ENCODE data around the gene PURA. TPM values are rescaled to one million over a fixed set of nuclear protein-coding genes. Genes with fewer than 3 reads are reported as not detected.

The PURA gene
- total and polyA plus RNA-seq, 8 donors, result 3.3 to 30.8 (median 20.2) TPM

- intact Hi-C loops (cut with DNase I; ENCODE audit: low total_unique reads), result no loop called here
- Histone ChIP-seq H3K4me1 (peaks cover 8 to 27% (median 21%) of the 10 kb centered on the region in 4 donors), H3K4me3 (no peak overlapping the region), H3K27ac (no peak overlapping the region), H3K27me3 (no peaks in the 10 kb centered on the region), H3K9me3 (no peaks in the 10 kb centered on the region), H3K36me3 (no peaks in the 10 kb centered on the region)
- no peak for DNase-seq
- 74 to 87% (median 79%) methylated on average over 7 of the region's 7 CpGs for WGBS, 5 donors
- TF ChIP-seq POLR2AphosphoS5 (IDR thresholded peaks at IDR 0.05), result no peak
- no peak for TF ChIP-seq EP300 (IDR thresholded peaks at IDR 0.05)
- no peak for TF ChIP-seq POLR2A (IDR thresholded peaks at IDR 0.05)
- no peak for TF ChIP-seq CTCF (IDR thresholded peaks at IDR 0.05)
These were observed 45.4 kb downstream of the PURA start for GRCh38 chr5:140159014-140159927.

- Histone ChIP-seq H3K27ac (peak overlapping the region in 4 of 5 donors; percentile 5 to 55 (median 20)), H3K4me1 (peaks cover 14 to 45% (median 36%) of the 10 kb centered on the region in 4 donors), H3K27me3 (no peaks in the 10 kb centered on the region), H3K9me3 (no peaks in the 10 kb centered on the region), H3K36me3 (no peaks in the 10 kb centered on the region), H3K4me3 (no peak overlapping the region)
- WGBS, 5 donors, result 51 to 75% (median 68%) methylated on average over 5 of the region's 5 CpGs
- intact Hi-C loops (cut with DNase I; ENCODE audit: low total_unique reads), result no loop called here
- DNase-seq, result no peak
- TF ChIP-seq POLR2A (IDR thresholded peaks at IDR 0.05) (no peak), POLR2AphosphoS5 (IDR thresholded peaks at IDR 0.05) (no peak), EP300 (IDR thresholded peaks at IDR 0.05) (no peak)
These were observed 48.4 kb downstream of the PURA start for GRCh38 chr5:140162275-140162674.

- H3K36me3 ChIP-seq, result no peaks in the 10 kb centered on the region
- no peaks in the 10 kb centered on the region for H3K27me3 ChIP-seq
- TF ChIP-seq EP300 (IDR thresholded peaks at IDR 0.05) (no peak), POLR2AphosphoS5 (IDR thresholded peaks at IDR 0.05) (no peak), POLR2A (IDR thresholded peaks at IDR 0.05) (no peak), CTCF (IDR thresholded peaks at IDR 0.05) (no peak)
- DNase-seq, result peak in 1 of 2 donors; percentile 48
- WGBS, 5 donors, result 42 to 67% (median 51%) methylated on average over 4 to 5 of the region's 5 CpGs
- no peak overlapping the region for H3K4me3 ChIP-seq
- H3K9me3 ChIP-seq, result no peaks in the 10 kb centered on the region
- peak overlapping the region in 4 of 5 donors; percentile 2 to 55 (median 20) for H3K27ac ChIP-seq
- peaks cover 10 to 45% (median 36%) of the 10 kb centered on the region in 4 donors for H3K4me1 ChIP-seq
- intact Hi-C loops (cut with DNase I; ENCODE audit: low total_unique reads), result no loop called here
These were observed 48.9 kb downstream of the PURA start for GRCh38 chr5:140162781-140163180.

GRCh38 chr5:140165101-140165922, 51.4 kb downstream of the PURA start:
- no peaks in the 10 kb centered on the region for H3K27me3 ChIP-seq
- no peak overlapping the region for H3K4me3 ChIP-seq
- H3K4me1 ChIP-seq, result peaks cover 10 to 66% (median 47%) of the 10 kb centered on the region in 4 donors
- H3K9me3 ChIP-seq, result no peaks in the 10 kb centered on the region
- no peak for TF ChIP-seq CTCF (IDR thresholded peaks at IDR 0.05)
- TF ChIP-seq POLR2AphosphoS5 (IDR thresholded peaks at IDR 0.05), result peak in 2 of 3 donors; percentile 81 to 94
- 27 to 49% (median 41%) methylated on average over 5 of the region's 5 CpGs for WGBS, 5 donors
- intact Hi-C loops (cut with DNase I; ENCODE audit: low total_unique reads), result no loop called here
- peak overlapping the region; percentile 74 to 85 (median 82) for H3K27ac ChIP-seq
- H3K36me3 ChIP-seq, result no peaks in the 10 kb centered on the region
- DNase-seq, result peak; percentile 91 to 92

Data from stomach (tissue), 9 donors.